Measurements from ENCODE around the gene TRMO. TPM values are rescaled to one million over a fixed set of nuclear protein-coding genes. Genes with fewer than 3 reads are reported as not detected.
A peak's percentile ranks its signal among the peaks of the same experiment; 100 is the strongest.
"Not testable (repeated sequence)": the region's sequence is repeated elsewhere in the genome, so short reads cannot be mapped to it uniquely, and the experiment has no call there.

TRMO gene
- total RNA-seq, 1 experiment from 2014 or later = 15.8 TPM

- CTCF ChIA-PET = no interaction called here
- no peak for TF ChIP-seq EZH2 (IDR thresholded peaks at IDR 0.05; ENCODE audit: low read depth)
- no peak for TF ChIP-seq CTCF (conservative IDR thresholded peaks at IDR 0.05)
Observed at GRCh38 chr9:97962575-97962974, 40.3 kb upstream of the TRMO start.

GRCh38 chr9:97962136-97962535 is 39.8 kb upstream of the TRMO start:
- intact Hi-C loops (cut with micrococcal nuclease; ENCODE audit: unreplicated experiment) = no loop called here
- BruUV-seq (replicated peaks) = no TSS peak
- Histone ChIP-seq H3K4me2 (no peak overlapping the region), H2AFZ (peak overlapping the region; percentile 26; the same call in 1 of the 2 replicates), H3K27me3 (ENCODE audit: insufficient read depth, low read depth) (no peaks in the 10 kb centered on the region), H3K36me3 (ENCODE audit: low read depth) (no peaks in the 10 kb centered on the region), H3K27ac (no peak overlapping the region), H3K4me3 (no peak overlapping the region), H3K79me2 (ENCODE audit: low read depth) (no peaks in the 10 kb centered on the region), H3F3A (ENCODE audit: insufficient read depth, low read depth) (no peaks in the 10 kb centered on the region), H4K20me1 (ENCODE audit: insufficient read depth) (no peaks in the 10 kb centered on the region), H3K9me2 (ENCODE audit: insufficient read depth) (no peaks in the 10 kb centered on the region), H3K9me3 (ENCODE audit: insufficient read depth, low read depth) (no peaks in the 10 kb centered on the region), H3K4me1 (replicated peaks; ENCODE audit: insufficient read depth) (no peaks in the 10 kb centered on the region)
- DNase-seq = no peak
- TF ChIP-seq EZH2 (IDR thresholded peaks at IDR 0.05; ENCODE audit: low read depth) = no peak
- no peak for TF ChIP-seq CTCF (conservative IDR thresholded peaks at IDR 0.05)
- ChIA-PET POLR2A (ENCODE audit: unreplicated experiment) (interaction anchor here (0.5 to 0.6 kb wide), 2 partner anchors 24 to 805 kb away, joined by 4 to 7 read pairs; no protein-coding TSS in a partner anchor), CTCF (no interaction called here)

More at GRCh38 chr9:97962575-97962974, 40.3 kb upstream of the TRMO start:
- no peak for DNase-seq
- Histone ChIP-seq H3K36me3 (ENCODE audit: low read depth) (no peaks in the 10 kb centered on the region), H3K9me2 (ENCODE audit: insufficient read depth) (no peaks in the 10 kb centered on the region), H3F3A (ENCODE audit: insufficient read depth, low read depth) (no peaks in the 10 kb centered on the region), H3K4me2 (no peak overlapping the region), H3K27me3 (ENCODE audit: insufficient read depth, low read depth) (no peaks in the 10 kb centered on the region), H3K9me3 (ENCODE audit: insufficient read depth, low read depth) (no peaks in the 10 kb centered on the region), H3K27ac (no peak overlapping the region), H3K4me1 (replicated peaks; ENCODE audit: insufficient read depth) (no peaks in the 10 kb centered on the region), H4K20me1 (ENCODE audit: insufficient read depth) (no peaks in the 10 kb centered on the region), H3K4me3 (no peak overlapping the region), H2AFZ (no peak overlapping the region), H3K79me2 (ENCODE audit: low read depth) (no peaks in the 10 kb centered on the region)
- intact Hi-C loops (cut with micrococcal nuclease; ENCODE audit: unreplicated experiment) = no loop called here
- BruUV-seq (replicated peaks) = no TSS peak
- POLR2A ChIA-PET (ENCODE audit: unreplicated experiment) = interaction anchor here (0.5 kb wide), 1 partner anchor 805 kb away, joined by 4 read pairs; no protein-coding TSS in a partner anchor

- DNase-seq = no peak
- Histone ChIP-seq H3K27ac (no peak overlapping the region), H3K4me2 (no peak overlapping the region), H3K9me3 (ENCODE audit: insufficient read depth, low read depth) (no peaks in the 10 kb centered on the region), H3K27me3 (ENCODE audit: insufficient read depth, low read depth) (no peaks in the 10 kb centered on the region), H3K79me2 (ENCODE audit: low read depth) (no peaks in the 10 kb centered on the region), H3F3A (ENCODE audit: insufficient read depth, low read depth) (no peaks in the 10 kb centered on the region), H3K4me1 (replicated peaks; ENCODE audit: insufficient read depth) (no peaks in the 10 kb centered on the region), H3K36me3 (ENCODE audit: low read depth) (no peaks in the 10 kb centered on the region), H4K20me1 (ENCODE audit: insufficient read depth) (no peaks in the 10 kb centered on the region), H3K4me3 (no peak overlapping the region), H2AFZ (no peak overlapping the region), H3K9me2 (ENCODE audit: insufficient read depth) (no peaks in the 10 kb centered on the region)
- ChIA-PET CTCF (no interaction called here), POLR2A (ENCODE audit: unreplicated experiment) (interaction anchor here (0.6 kb wide), 1 partner anchor 25 kb away, joined by 7 read pairs; no protein-coding TSS in a partner anchor)
- intact Hi-C loops (cut with micrococcal nuclease; ENCODE audit: unreplicated experiment) = no loop called here
- TF ChIP-seq CTCF (conservative IDR thresholded peaks at IDR 0.05) = no peak
- TF ChIP-seq EZH2 (IDR thresholded peaks at IDR 0.05; ENCODE audit: low read depth) = no peak
- BruUV-seq (replicated peaks) = no TSS peak
Observed at GRCh38 chr9:97961361-97961760, 39.1 kb upstream of the TRMO start.

- intact Hi-C loops (cut with micrococcal nuclease; ENCODE audit: unreplicated experiment); POLR2A ChIA-PET (ENCODE audit: unreplicated experiment): not testable (repeated sequence)
Observed at GRCh38 chr9:97960678-97961328, 38.5 kb upstream of the TRMO start.

More at GRCh38 chr9:97960678-97961328, 38.5 kb upstream of the TRMO start:
- DNase-seq; H3K4me2 ChIP-seq; H3F3A ChIP-seq (ENCODE audit: insufficient read depth, low read depth); H3K79me2 ChIP-seq (ENCODE audit: low read depth); H3K9me2 ChIP-seq (ENCODE audit: insufficient read depth); H3K36me3 ChIP-seq (ENCODE audit: low read depth); H3K27me3 ChIP-seq (ENCODE audit: insufficient read depth, low read depth); CTCF ChIA-PET; H3K27ac ChIP-seq; BruUV-seq (replicated peaks); H3K4me3 ChIP-seq; H2AFZ ChIP-seq; H4K20me1 ChIP-seq (ENCODE audit: insufficient read depth); H3K4me1 ChIP-seq (replicated peaks; ENCODE audit: insufficient read depth); H3K9me3 ChIP-seq (ENCODE audit: insufficient read depth, low read depth): not testable (repeated sequence)

All from PC-9 (cell line).